ENCODE results near the gene LGALS3BP. TPM values are rescaled to one million over a fixed set of nuclear protein-coding genes. Genes with fewer than 3 reads are reported as not detected.

LGALS3BP gene
- total RNA-seq, 1 experiment from 2014 or later, result 361 TPM

- no peak for TF ChIP-seq TCF7L2 (IDR thresholded peaks at IDR 0.05; ENCODE audit: low read depth, low read length)
- no peak for TF ChIP-seq CTCF (IDR thresholded peaks at IDR 0.05)
- no peak for TF ChIP-seq POLR2AphosphoS5 (IDR thresholded peaks at IDR 0.05; ENCODE audit: low read depth, low read length)
- TF ChIP-seq SIN3A (IDR thresholded peaks at IDR 0.05; ENCODE audit: borderline replicate concordance, insufficient read depth, low read depth, low read length), result no peak
- TF ChIP-seq REST (IDR thresholded peaks at IDR 0.05; ENCODE audit: insufficient read depth in 1 of 2, low read depth in 2 of 2, low read length in 1 of 2), result no peak
- no TSS peak for BruUV-seq (replicated peaks)
- H3K9me3 ChIP-seq (ENCODE audit: control insufficient read depth, insufficient read depth, low read depth, low read length), result no peaks in the 10 kb centered on the region
- no peak overlapping the region; the same call in 1 of the 2 replicates for H3K27ac ChIP-seq (ENCODE audit: low read length)
- no peak for DNase-seq (ENCODE audit: low read depth, low spot score)
- H3K4me1 ChIP-seq (ENCODE audit: control insufficient read depth, insufficient read depth, low read length), result peaks cover 19% of the 10 kb centered on the region; the same call in 1 of the 2 replicates
- no peaks in the 10 kb centered on the region; the same call in 1 of the 2 replicates for H3K36me3 ChIP-seq (ENCODE audit: control insufficient read depth, insufficient read depth, low read length)
- ChIA-PET POLR2A (no interaction called here), CTCF (interaction anchor here (0.6 kb wide), 1 partner anchor 497 kb away, joined by 7 read pairs; no protein-coding TSS in a partner anchor)
- in situ Hi-C loops (cut with HindIII; ENCODE audit: low pct_unique_long_range_greater_than_20kb, low sequenced_read_pairs) (no loop called here), intact Hi-C loops (cut with micrococcal nuclease; ENCODE audit: unreplicated experiment) (no loop called here)
- no peaks in the 10 kb centered on the region for H3K27me3 ChIP-seq (ENCODE audit: control insufficient read depth, insufficient read depth, low read length)
- no peak overlapping the region for H3K4me3 ChIP-seq (ENCODE audit: low read depth in 2 of 2, low read length in 2 of 2)
- no peak for ATAC-seq
Measured at GRCh38 chr17:78980624-78980972, 875 bp upstream of the LGALS3BP start.

- H3K4me1 ChIP-seq (ENCODE audit: control insufficient read depth, insufficient read depth, low read length), result peaks cover 24% of the 10 kb centered on the region
- no peak for TF ChIP-seq SIN3A (IDR thresholded peaks at IDR 0.05; ENCODE audit: borderline replicate concordance, insufficient read depth, low read depth, low read length)
- TF ChIP-seq REST (IDR thresholded peaks at IDR 0.05; ENCODE audit: insufficient read depth in 1 of 2, low read depth in 2 of 2, low read length in 1 of 2), result no peak
- TF ChIP-seq CTCF (IDR thresholded peaks at IDR 0.05), result no peak
- no peak for TF ChIP-seq POLR2AphosphoS5 (IDR thresholded peaks at IDR 0.05; ENCODE audit: low read depth, low read length)
- TF ChIP-seq TCF7L2 (IDR thresholded peaks at IDR 0.05; ENCODE audit: low read depth, low read length), result no peak
- ATAC-seq, result no peak
- no peaks in the 10 kb centered on the region for H3K27me3 ChIP-seq (ENCODE audit: control insufficient read depth, insufficient read depth, low read length)
- no peaks in the 10 kb centered on the region; the same call in 1 of the 2 replicates for H3K36me3 ChIP-seq (ENCODE audit: control insufficient read depth, insufficient read depth, low read length)
- no peaks in the 10 kb centered on the region for H3K9me3 ChIP-seq (ENCODE audit: control insufficient read depth, insufficient read depth, low read depth, low read length)
- DNase-seq (ENCODE audit: low read depth, low spot score), result no peak
- intact Hi-C loops (cut with micrococcal nuclease; ENCODE audit: unreplicated experiment) (no loop called here), in situ Hi-C loops (cut with HindIII; ENCODE audit: low pct_unique_long_range_greater_than_20kb, low sequenced_read_pairs) (no loop called here)
- no TSS peak for BruUV-seq (replicated peaks)
- ChIA-PET POLR2A (no interaction called here), CTCF (interaction anchor here (0.5 to 1.0 kb wide), 2 partner anchors 113 to 136 kb away, joined by 3 read pairs; no protein-coding TSS in a partner anchor)
- H3K27ac ChIP-seq (ENCODE audit: low read length), result no peak overlapping the region
- peak overlapping the region; percentile 49 to 72 for H3K4me3 ChIP-seq (ENCODE audit: low read depth in 2 of 2, low read length in 2 of 2)
Measured at GRCh38 chr17:78977997-78978973, 1.4 kb downstream of the LGALS3BP start.

Measured in Panc1 (cell line).